ENCODE data around the gene FKBP1B.

The FKBP1B gene

GRCh38 chr2:24016376-24016761 lies 33.2 kb upstream of the FKBP1B start:
- DNase-seq, result no peak
- Histone ChIP-seq H2BK120ac (ENCODE audit: low read depth, low read length) (no peak overlapping the region), H3K4me2 (ENCODE audit: low read length) (no peak overlapping the region), H4K8ac (ENCODE audit: low read depth, low read length) (no peak overlapping the region), H3K27me3 (ENCODE audit: insufficient read depth, low read length, poor library complexity) (no peaks in the 10 kb centered on the region), H3K18ac (ENCODE audit: low read length) (no peak overlapping the region), H2BK5ac (ENCODE audit: low read length) (no peak overlapping the region), H3K23ac (ENCODE audit: low read length) (no peak overlapping the region), H3K79me2 (ENCODE audit: control insufficient read depth, insufficient read depth, low read length) (no peaks in the 10 kb centered on the region), H3K56ac (ENCODE audit: low read length) (no peak overlapping the region), H3K4me1 (ENCODE audit: control insufficient read depth, low read depth, low read length) (no peaks in the 10 kb centered on the region), H3K36me3 (ENCODE audit: control insufficient read depth, insufficient read depth, low read length) (no peaks in the 10 kb centered on the region), H3K4ac (ENCODE audit: low read depth, low read length) (no peak overlapping the region), H4K5ac (ENCODE audit: low read length) (no peak overlapping the region), H3K27ac (ENCODE audit: low read depth, low read length) (no peak overlapping the region), H2AK5ac (ENCODE audit: low read length) (no peak overlapping the region), H3K79me1 (ENCODE audit: low read length) (no peaks in the 10 kb centered on the region), H3K4me3 (ENCODE audit: low read length) (no peak overlapping the region), H2BK15ac (replicated peaks; ENCODE audit: low read depth) (no peak overlapping the region), H3K9ac (ENCODE audit: low read length) (no peak overlapping the region)
- no CpG with 5 or more reads among the region's 9 CpGs for WGBS (ENCODE audit: extremely low coverage, insufficient coverage, low lambda C conversion rate)

GRCh38 chr2:24016853-24017703 lies 32.5 kb upstream of the FKBP1B start:
- H3K4ac ChIP-seq (ENCODE audit: low read depth, low read length), result no peak overlapping the region
- no peak overlapping the region for H4K8ac ChIP-seq (ENCODE audit: low read depth, low read length)
- no peak overlapping the region for H3K56ac ChIP-seq (ENCODE audit: low read length)
- no peaks in the 10 kb centered on the region for H3K4me1 ChIP-seq (ENCODE audit: control insufficient read depth, low read depth, low read length)
- no CpG with 5 or more reads among the region's 35 CpGs for WGBS (ENCODE audit: extremely low coverage, insufficient coverage, low lambda C conversion rate)
- H3K23ac ChIP-seq (ENCODE audit: low read length), result no peak overlapping the region
- no peaks in the 10 kb centered on the region for H3K27me3 ChIP-seq (ENCODE audit: insufficient read depth, low read length, poor library complexity)
- no peak overlapping the region for H3K9ac ChIP-seq (ENCODE audit: low read length)
- no peak overlapping the region for H3K4me2 ChIP-seq (ENCODE audit: low read length)
- DNase-seq, result no peak
- no peak overlapping the region for H2BK15ac ChIP-seq (replicated peaks; ENCODE audit: low read depth)
- no peaks in the 10 kb centered on the region for H3K36me3 ChIP-seq (ENCODE audit: control insufficient read depth, insufficient read depth, low read length)
- H2BK5ac ChIP-seq (ENCODE audit: low read length), result no peak overlapping the region
- H3K27ac ChIP-seq (ENCODE audit: low read depth, low read length), result no peak overlapping the region
- no peaks in the 10 kb centered on the region for H3K79me1 ChIP-seq (ENCODE audit: low read length)
- H2BK120ac ChIP-seq (ENCODE audit: low read depth, low read length), result no peak overlapping the region
- H2AK5ac ChIP-seq (ENCODE audit: low read length), result no peak overlapping the region
- no peaks in the 10 kb centered on the region for H3K79me2 ChIP-seq (ENCODE audit: control insufficient read depth, insufficient read depth, low read length)
- no peak overlapping the region for H3K4me3 ChIP-seq (ENCODE audit: low read length)
- H4K5ac ChIP-seq (ENCODE audit: low read length), result no peak overlapping the region
- H3K18ac ChIP-seq (ENCODE audit: low read length), result no peak overlapping the region

- no peak for DNase-seq
- Histone ChIP-seq H3K4ac (ENCODE audit: low read depth, low read length) (no peak overlapping the region), H2BK5ac (ENCODE audit: low read length) (no peak overlapping the region), H2BK15ac (replicated peaks; ENCODE audit: low read depth) (no peak overlapping the region), H3K9ac (ENCODE audit: low read length) (no peak overlapping the region), H3K36me3 (ENCODE audit: control insufficient read depth, insufficient read depth, low read length) (no peaks in the 10 kb centered on the region), H3K27me3 (ENCODE audit: insufficient read depth, low read length, poor library complexity) (no peaks in the 10 kb centered on the region), H4K5ac (ENCODE audit: low read length) (no peak overlapping the region), H3K56ac (ENCODE audit: low read length) (no peak overlapping the region), H3K4me1 (ENCODE audit: control insufficient read depth, low read depth, low read length) (no peaks in the 10 kb centered on the region), H2AK5ac (ENCODE audit: low read length) (no peak overlapping the region), H4K8ac (ENCODE audit: low read depth, low read length) (no peak overlapping the region), H3K27ac (ENCODE audit: low read depth, low read length) (no peak overlapping the region), H3K18ac (ENCODE audit: low read length) (no peak overlapping the region), H3K4me2 (ENCODE audit: low read length) (no peak overlapping the region), H3K79me1 (ENCODE audit: low read length) (no peaks in the 10 kb centered on the region), H3K4me3 (ENCODE audit: low read length) (no peak overlapping the region), H2BK120ac (ENCODE audit: low read depth, low read length) (no peak overlapping the region), H3K79me2 (ENCODE audit: control insufficient read depth, insufficient read depth, low read length) (no peaks in the 10 kb centered on the region), H3K23ac (ENCODE audit: low read length) (no peak overlapping the region)
- no CpG with 5 or more reads among the region's 8 CpGs for WGBS (ENCODE audit: extremely low coverage, insufficient coverage, low lambda C conversion rate)
Observed at GRCh38 chr2:24017711-24018110, 31.8 kb upstream of the FKBP1B start.

GRCh38 chr2:24018241-24018640 lies 31.3 kb upstream of the FKBP1B start:
- Histone ChIP-seq H2BK120ac (ENCODE audit: low read depth, low read length) (no peak overlapping the region), H3K79me1 (ENCODE audit: low read length) (no peaks in the 10 kb centered on the region), H3K4me2 (ENCODE audit: low read length) (no peak overlapping the region), H2BK15ac (replicated peaks; ENCODE audit: low read depth) (no peak overlapping the region), H2AK5ac (ENCODE audit: low read length) (no peak overlapping the region), H4K8ac (ENCODE audit: low read depth, low read length) (no peak overlapping the region), H3K36me3 (ENCODE audit: control insufficient read depth, insufficient read depth, low read length) (no peaks in the 10 kb centered on the region), H3K4ac (ENCODE audit: low read depth, low read length) (no peak overlapping the region), H3K23ac (ENCODE audit: low read length) (no peak overlapping the region), H3K18ac (ENCODE audit: low read length) (no peak overlapping the region), H3K56ac (ENCODE audit: low read length) (no peak overlapping the region), H3K27me3 (ENCODE audit: insufficient read depth, low read length, poor library complexity) (no peaks in the 10 kb centered on the region), H3K9ac (ENCODE audit: low read length) (no peak overlapping the region), H3K4me1 (ENCODE audit: control insufficient read depth, low read depth, low read length) (no peaks in the 10 kb centered on the region), H3K4me3 (ENCODE audit: low read length) (no peak overlapping the region), H3K27ac (ENCODE audit: low read depth, low read length) (no peak overlapping the region), H3K79me2 (ENCODE audit: control insufficient read depth, insufficient read depth, low read length) (no peaks in the 10 kb centered on the region), H2BK5ac (ENCODE audit: low read length) (no peak overlapping the region), H4K5ac (ENCODE audit: low read length) (no peak overlapping the region)
- no CpG with 5 or more reads among the region's 9 CpGs for WGBS (ENCODE audit: extremely low coverage, insufficient coverage, low lambda C conversion rate)
- no peak for DNase-seq

GRCh38 chr2:24019729-24020128 lies 29.8 kb upstream of the FKBP1B start:
- Histone ChIP-seq H3K27me3 (ENCODE audit: insufficient read depth, low read length, poor library complexity) (no peaks in the 10 kb centered on the region), H2BK5ac (ENCODE audit: low read length) (no peak overlapping the region), H3K79me2 (ENCODE audit: control insufficient read depth, insufficient read depth, low read length) (no peaks in the 10 kb centered on the region), H2AK5ac (ENCODE audit: low read length) (no peak overlapping the region), H3K56ac (ENCODE audit: low read length) (no peak overlapping the region), H3K23ac (ENCODE audit: low read length) (no peak overlapping the region), H3K18ac (ENCODE audit: low read length) (no peak overlapping the region), H3K36me3 (ENCODE audit: control insufficient read depth, insufficient read depth, low read length) (no peaks in the 10 kb centered on the region), H2BK15ac (replicated peaks; ENCODE audit: low read depth) (no peak overlapping the region), H2BK120ac (ENCODE audit: low read depth, low read length) (no peak overlapping the region), H3K9ac (ENCODE audit: low read length) (no peak overlapping the region), H4K5ac (ENCODE audit: low read length) (no peak overlapping the region), H4K8ac (ENCODE audit: low read depth, low read length) (no peak overlapping the region), H3K4me2 (ENCODE audit: low read length) (no peak overlapping the region), H3K4me1 (ENCODE audit: control insufficient read depth, low read depth, low read length) (no peaks in the 10 kb centered on the region), H3K4ac (ENCODE audit: low read depth, low read length) (no peak overlapping the region), H3K4me3 (ENCODE audit: low read length) (no peak overlapping the region), H3K79me1 (ENCODE audit: low read length) (no peaks in the 10 kb centered on the region), H3K27ac (ENCODE audit: low read depth, low read length) (no peak overlapping the region)
- DNase-seq, result no peak
- WGBS (ENCODE audit: extremely low coverage, insufficient coverage, low lambda C conversion rate), result no CpG with 5 or more reads among the region's 5 CpGs

- Histone ChIP-seq H2BK120ac (ENCODE audit: low read depth, low read length) (no peak overlapping the region), H4K5ac (ENCODE audit: low read length) (no peak overlapping the region), H3K4ac (ENCODE audit: low read depth, low read length) (no peak overlapping the region), H3K79me1 (ENCODE audit: low read length) (no peaks in the 10 kb centered on the region), H3K56ac (ENCODE audit: low read length) (no peak overlapping the region), H3K27ac (ENCODE audit: low read depth, low read length) (no peak overlapping the region), H4K8ac (ENCODE audit: low read depth, low read length) (no peak overlapping the region), H3K4me1 (ENCODE audit: control insufficient read depth, low read depth, low read length) (no peaks in the 10 kb centered on the region), H2BK15ac (replicated peaks; ENCODE audit: low read depth) (no peak overlapping the region), H3K23ac (ENCODE audit: low read length) (no peak overlapping the region), H2BK5ac (ENCODE audit: low read length) (no peak overlapping the region), H3K9ac (ENCODE audit: low read length) (no peak overlapping the region), H3K4me2 (ENCODE audit: low read length) (no peak overlapping the region), H3K27me3 (ENCODE audit: insufficient read depth, low read length, poor library complexity) (no peaks in the 10 kb centered on the region), H3K18ac (ENCODE audit: low read length) (no peak overlapping the region), H3K4me3 (ENCODE audit: low read length) (no peak overlapping the region), H3K36me3 (ENCODE audit: control insufficient read depth, insufficient read depth, low read length) (no peaks in the 10 kb centered on the region), H2AK5ac (ENCODE audit: low read length) (no peak overlapping the region), H3K79me2 (ENCODE audit: control insufficient read depth, insufficient read depth, low read length) (no peaks in the 10 kb centered on the region)
- no peak for DNase-seq
- no CpG with 5 or more reads among the region's 4 CpGs for WGBS (ENCODE audit: extremely low coverage, insufficient coverage, low lambda C conversion rate)
Observed at GRCh38 chr2:24020244-24020643, 29.3 kb upstream of the FKBP1B start.
